HL-60 (cell line): ENCODE data around the gene LRRC57.

Source experiments
- CTCF ChIP-seq: IDR thresholded peaks from one replicate; pipeline ENCODE4 v1.5.1; 2011; ENCODE audit warnings: low read length, control low read depth, inconsistent platforms; ENCODE audit not compliant: insufficient read depth
- GABPA ChIP-seq: IDR thresholded peaks from 2 replicates; pipeline ENCODE4 v1.6.1; 2012; ENCODE audit warnings: low read depth
- POLR2AphosphoS5 ChIP-seq: IDR thresholded peaks from 2 replicates; pipeline ENCODE4 v1.6.1; 2012; ENCODE audit warnings: low read depth
- TF ChIP-seq, protein P1 (sequence below): IDR thresholded peaks from 2 replicates; pipeline ENCODE4 v1.6.1; 2012; ENCODE audit warnings: low read depth; ENCODE audit not compliant: insufficient replicate concordance

DNA sequence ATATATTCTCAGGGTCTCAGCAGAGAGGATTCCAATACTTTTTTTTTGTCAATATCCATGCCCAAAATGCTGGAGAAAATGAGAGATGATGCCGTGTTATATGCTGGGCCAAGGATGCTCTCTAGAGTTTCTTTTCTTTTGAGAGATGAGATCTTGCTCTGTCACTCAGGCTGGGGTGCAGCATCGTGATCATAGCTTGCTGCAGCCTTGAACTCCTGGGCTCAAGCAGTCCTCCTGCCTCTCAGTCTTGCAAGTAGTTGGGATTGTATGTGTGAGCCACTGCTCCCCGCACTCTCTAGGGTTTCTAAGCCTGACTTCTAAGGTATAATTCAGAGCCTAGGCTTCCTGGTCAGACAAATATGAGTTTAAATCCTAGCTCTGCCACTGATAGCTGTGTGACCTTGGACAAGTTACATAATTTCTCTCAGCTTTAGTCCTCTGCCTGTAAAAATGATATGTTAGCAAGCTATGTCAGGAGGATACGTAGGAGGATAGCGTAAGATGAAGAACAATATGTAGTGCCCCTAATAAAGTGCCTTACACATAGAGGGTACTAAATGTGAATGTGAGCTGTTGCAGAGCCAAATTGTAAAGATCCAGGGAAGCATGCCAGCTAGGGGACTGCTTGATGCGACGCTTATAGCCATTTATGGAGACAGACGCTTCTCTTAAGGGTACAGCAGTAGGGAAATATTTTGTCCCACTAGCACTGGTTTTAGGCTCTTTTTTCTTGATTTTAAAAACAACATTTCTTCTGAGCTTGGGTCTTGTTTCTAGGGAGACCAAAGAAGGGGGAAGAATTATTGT is 34.2 kb upstream of the LRRC57 start:
- TF ChIP-seq CTCF (no peak), POLR2AphosphoS5 (no peak), GABPA (no peak)
- TF ChIP-seq, protein P1, sequence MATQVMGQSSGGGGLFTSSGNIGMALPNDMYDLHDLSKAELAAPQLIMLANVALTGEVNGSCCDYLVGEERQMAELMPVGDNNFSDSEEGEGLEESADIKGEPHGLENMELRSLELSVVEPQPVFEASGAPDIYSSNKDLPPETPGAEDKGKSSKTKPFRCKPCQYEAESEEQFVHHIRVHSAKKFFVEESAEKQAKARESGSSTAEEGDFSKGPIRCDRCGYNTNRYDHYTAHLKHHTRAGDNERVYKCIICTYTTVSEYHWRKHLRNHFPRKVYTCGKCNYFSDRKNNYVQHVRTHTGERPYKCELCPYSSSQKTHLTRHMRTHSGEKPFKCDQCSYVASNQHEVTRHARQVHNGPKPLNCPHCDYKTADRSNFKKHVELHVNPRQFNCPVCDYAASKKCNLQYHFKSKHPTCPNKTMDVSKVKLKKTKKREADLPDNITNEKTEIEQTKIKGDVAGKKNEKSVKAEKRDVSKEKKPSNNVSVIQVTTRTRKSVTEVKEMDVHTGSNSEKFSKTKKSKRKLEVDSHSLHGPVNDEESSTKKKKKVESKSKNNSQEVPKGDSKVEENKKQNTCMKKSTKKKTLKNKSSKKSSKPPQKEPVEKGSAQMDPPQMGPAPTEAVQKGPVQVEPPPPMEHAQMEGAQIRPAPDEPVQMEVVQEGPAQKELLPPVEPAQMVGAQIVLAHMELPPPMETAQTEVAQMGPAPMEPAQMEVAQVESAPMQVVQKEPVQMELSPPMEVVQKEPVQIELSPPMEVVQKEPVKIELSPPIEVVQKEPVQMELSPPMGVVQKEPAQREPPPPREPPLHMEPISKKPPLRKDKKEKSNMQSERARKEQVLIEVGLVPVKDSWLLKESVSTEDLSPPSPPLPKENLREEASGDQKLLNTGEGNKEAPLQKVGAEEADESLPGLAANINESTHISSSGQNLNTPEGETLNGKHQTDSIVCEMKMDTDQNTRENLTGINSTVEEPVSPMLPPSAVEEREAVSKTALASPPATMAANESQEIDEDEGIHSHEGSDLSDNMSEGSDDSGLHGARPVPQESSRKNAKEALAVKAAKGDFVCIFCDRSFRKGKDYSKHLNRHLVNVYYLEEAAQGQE: no peak
